CD4-positive, alpha-beta T cell treated with Interleukin-17A for 1 hour (primary cell): Measurements from ENCODE around the gene EEF1B2.
"Not testable (repeated sequence)": the region's sequence is repeated elsewhere in the genome, so short reads cannot be mapped to it uniquely, and the experiment has no call there.

Experiments used
- DNase-seq: peaks from one replicate; pipeline ENCODE4 v3.0.0-alpha.2; 2020

Gene EEF1B2

GRCh38 chr2:206168230-206168629, 8.5 kb downstream of the EEF1B2 start:
- not testable (repeated sequence) for DNase-seq

GRCh38 chr2:206171624-206172397, 12.1 kb downstream of the EEF1B2 start:
- DNase-seq, result not testable (repeated sequence)

GRCh38 chr2:206173147-206173546, 13.5 kb downstream of the EEF1B2 start:
- DNase-seq, result no peak

- DNase-seq, result no peak
Observed at GRCh38 chr2:206176121-206176520, 16.4 kb downstream of the EEF1B2 start.

- DNase-seq, result no peak
Observed at GRCh38 chr2:206176901-206177300, 17.2 kb downstream of the EEF1B2 start.

GRCh38 chr2:206181526-206181925, 21.8 kb downstream of the EEF1B2 start:
- DNase-seq, result not testable (repeated sequence)

- DNase-seq, result no peak
Observed at GRCh38 chr2:206189691-206190090, 30.0 kb downstream of the EEF1B2 start.

- no peak for DNase-seq
Observed at GRCh38 chr2:206190111-206190510, 30.4 kb downstream of the EEF1B2 start.

GRCh38 chr2:206190689-206191088, 31.0 kb downstream of the EEF1B2 start:
- no peak for DNase-seq

GRCh38 chr2:206192157-206192556, 32.5 kb downstream of the EEF1B2 start:
- no peak for DNase-seq

- DNase-seq, result no peak
Observed at GRCh38 chr2:206193671-206194357, 34.1 kb downstream of the EEF1B2 start.

GRCh38 chr2:206198677-206199076, 39.0 kb downstream of the EEF1B2 start:
- DNase-seq, result no peak

- no peak for DNase-seq
Observed at GRCh38 chr2:206201075-206201848, 41.6 kb downstream of the EEF1B2 start.

- no peak for DNase-seq
Observed at GRCh38 chr2:206202446-206202845, 42.8 kb downstream of the EEF1B2 start.

- DNase-seq, result no peak
Observed at GRCh38 chr2:206203331-206203730, 43.6 kb downstream of the EEF1B2 start.

- DNase-seq, result no peak
Observed at GRCh38 chr2:206204710-206205109, 45.0 kb downstream of the EEF1B2 start.

GRCh38 chr2:206207316-206207715, 47.6 kb downstream of the EEF1B2 start:
- not testable (repeated sequence) for DNase-seq

- DNase-seq, result no peak
Observed at GRCh38 chr2:206208900-206209299, 49.2 kb downstream of the EEF1B2 start.

- DNase-seq, result no peak
Observed at GRCh38 chr2:206211657-206212255, 52.1 kb downstream of the EEF1B2 start.
